Stimulated activated CD8-positive, alpha-beta memory T cell treated with anti-CD3 and anti-CD28 coated beads, Interleukin-12 subunit alpha, Interleukin-12 subunit beta, amount 100 ng/mL, for 24 hours (primary cell): Measurements from ENCODE around the gene ZNF532.
"Not testable (repeated sequence)": the region's sequence is repeated elsewhere in the genome, so short reads cannot be mapped to it uniquely, and the experiment has no call there.

ENCODE experiments used
- DNase-seq: peaks from one replicate; pipeline ENCODE4 v3.0.0-alpha.2; 2020; ENCODE audit errors: extremely low read depth

The ZNF532 gene

DNA sequence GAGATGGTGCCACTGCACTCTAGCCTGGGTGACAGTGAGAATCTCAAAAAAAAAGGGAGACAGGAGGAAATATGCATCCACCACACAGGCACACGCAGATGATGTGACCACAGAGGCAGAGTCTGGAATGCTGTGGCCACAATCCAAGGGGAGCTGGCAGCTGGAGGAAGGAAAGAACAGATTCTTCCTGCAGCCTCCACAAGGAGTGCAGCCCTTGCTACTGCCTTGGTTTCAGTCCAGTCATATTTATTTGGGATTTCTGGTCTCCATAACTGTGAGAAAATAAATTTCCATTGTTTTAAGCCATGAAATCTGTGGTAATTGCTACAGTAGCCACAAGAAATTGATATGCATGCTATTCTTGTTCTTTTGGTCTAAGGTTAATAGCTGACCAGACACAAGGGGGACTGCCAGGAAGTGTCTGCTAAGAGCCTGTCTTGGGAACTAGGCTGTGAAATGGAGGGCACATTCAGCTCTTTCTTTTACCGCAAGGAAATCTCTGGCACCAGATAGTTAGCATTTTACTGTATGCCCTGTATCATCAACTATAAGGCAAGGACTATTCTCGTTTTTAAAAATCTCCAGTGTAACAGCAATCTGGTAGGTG, 141.9 kb downstream of the ZNF532 start:
- DNase-seq: no peak

DNA sequence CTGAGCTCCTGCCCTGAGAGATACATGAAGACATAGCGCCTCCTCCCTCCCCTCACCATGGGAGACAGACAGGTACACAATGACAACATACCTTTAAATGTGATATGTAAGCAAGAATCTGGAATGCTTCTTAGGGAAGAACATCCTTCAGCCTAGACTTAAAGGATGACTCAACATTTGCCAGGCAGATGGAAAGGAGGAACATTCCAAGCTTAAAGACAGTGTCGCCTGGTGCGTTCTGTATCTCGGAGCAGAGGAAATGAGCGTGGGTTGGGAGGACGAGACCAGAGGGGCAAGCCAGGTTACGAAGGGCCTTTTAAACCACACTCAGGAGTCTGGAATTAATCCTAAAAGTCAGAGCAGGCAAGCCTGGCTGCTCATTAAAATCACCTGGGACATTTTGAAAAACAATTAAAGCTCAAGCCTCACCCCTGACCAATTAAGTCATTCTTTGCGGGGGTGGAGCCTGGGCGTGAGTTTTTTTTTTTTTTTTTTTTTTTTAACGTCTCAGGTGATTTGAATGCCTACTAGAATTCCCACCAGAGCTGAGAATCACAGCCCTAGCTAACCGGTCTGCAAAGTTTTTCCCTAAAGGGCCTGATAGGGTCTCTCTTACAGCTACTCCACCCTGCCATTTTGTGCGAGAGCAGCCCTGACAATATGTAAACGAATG, 143.8 kb downstream of the ZNF532 start:
- no peak for DNase-seq

GRCh38 chr18:59009846-59010245, 145.2 kb downstream of the ZNF532 start:
- DNase-seq: no peak

DNA sequence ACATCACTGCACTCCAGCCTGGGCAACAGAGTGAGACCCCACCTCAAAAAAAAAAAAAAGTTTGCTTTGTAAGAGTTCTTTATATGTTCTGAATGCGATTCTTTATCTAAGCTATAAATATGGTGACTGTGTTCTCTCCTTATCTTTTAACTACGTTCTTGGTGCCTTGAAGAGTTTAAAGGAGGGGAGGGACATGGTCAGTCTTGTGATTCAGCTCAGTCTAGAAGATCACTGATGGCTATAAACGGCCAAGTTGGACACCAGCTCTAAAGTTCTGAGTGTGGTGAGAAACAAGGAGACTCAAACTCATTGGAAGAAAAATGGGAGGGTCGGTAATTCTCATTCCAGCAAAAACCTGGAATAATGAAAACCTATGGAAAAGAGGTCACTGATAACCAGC, 146.6 kb downstream of the ZNF532 start:
- no peak for DNase-seq

- DNase-seq: no peak
Observed at GRCh38 chr18:59011786-59012185, 147.1 kb downstream of the ZNF532 start.

DNA sequence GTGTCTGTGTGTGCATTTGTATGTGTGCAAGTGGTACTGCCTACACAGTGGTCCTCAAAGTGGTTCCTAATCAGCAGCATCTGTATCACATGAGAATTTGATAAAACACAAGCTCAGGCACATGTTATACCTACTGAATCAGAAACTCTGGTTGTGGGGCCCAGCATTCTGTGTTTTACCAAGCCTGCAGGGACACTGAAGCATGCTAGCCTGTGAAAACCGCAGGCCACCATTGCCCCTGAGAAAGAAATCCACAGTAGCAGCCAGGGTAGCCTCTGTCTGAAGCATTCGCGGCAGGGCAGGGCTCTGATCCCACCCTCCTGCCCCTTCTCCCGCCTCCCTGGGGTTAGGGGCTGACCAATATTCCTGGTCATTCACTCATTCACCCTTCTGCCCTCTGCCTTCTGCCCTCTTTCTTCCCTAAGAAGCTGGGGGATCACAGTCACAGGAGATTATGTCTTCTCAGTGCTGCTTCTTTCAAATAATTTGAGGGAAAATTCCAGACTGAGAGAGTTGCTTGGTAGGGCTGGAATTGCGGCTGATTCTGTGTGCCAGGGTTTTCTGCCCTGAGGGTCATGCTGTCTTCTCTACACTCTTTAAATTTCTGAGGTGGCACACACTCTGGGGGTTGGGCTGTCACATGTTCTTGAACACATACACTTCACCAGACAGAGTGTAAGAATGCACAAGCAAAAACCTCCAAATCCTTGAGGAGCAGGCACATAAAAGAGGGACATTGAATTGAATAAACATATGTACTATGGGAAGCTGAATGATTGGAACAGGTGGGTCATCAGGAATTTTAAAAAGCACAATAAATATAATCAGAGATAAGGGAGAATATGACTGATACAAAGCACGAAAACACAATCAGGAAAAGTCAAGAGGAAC, 148.4 kb downstream of the ZNF532 start:
- DNase-seq: no peak

DNA sequence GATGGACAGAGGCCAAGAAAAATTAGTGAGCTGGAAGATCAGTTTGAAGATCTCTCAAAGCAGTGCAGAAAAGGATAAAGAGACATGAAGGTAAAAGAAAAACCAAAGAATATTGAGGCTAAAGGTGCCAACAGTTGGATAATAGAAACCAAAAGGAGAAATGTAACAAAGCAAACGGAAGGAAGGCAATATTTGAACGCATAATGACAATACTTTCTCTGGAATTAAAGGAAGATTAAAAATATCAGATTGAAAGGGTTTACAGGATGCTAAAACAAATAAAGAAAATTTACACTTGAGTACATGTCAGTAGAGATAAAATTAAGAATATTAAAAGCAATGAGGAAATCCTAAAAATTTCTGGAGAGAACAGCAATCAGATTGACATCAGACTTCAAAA, 149.1 kb downstream of the ZNF532 start:
- no peak for DNase-seq

DNA sequence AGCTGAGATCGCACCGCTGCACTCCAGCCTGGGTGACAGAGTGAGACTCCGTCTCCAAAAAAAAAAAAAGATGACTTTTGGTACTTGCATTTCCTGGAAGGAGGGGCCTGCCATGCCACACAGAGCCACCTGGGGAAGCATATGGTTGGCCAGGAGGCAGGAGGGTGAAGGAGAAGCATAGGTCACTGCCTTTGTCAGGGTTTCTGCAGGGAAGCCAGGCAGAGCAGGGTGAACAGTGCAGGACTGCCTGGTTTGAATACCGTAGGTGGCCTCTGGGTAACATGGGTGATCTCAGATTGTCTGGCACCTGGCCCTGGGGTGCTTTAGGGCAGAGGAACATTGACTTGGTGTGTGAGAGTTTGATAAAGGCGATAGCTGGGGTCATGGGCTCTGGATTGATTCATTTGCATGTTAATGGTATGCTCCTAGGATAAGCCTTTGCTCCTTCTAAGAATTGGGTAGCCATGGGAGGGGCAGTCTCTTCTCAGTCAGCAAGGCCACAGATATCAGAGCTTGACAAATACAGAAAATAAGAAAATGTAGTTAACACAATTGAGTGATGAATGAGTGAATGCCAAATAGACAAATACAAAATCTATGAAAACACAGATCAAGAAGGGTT, 151.0 kb downstream of the ZNF532 start:
- DNase-seq: no peak

DNA sequence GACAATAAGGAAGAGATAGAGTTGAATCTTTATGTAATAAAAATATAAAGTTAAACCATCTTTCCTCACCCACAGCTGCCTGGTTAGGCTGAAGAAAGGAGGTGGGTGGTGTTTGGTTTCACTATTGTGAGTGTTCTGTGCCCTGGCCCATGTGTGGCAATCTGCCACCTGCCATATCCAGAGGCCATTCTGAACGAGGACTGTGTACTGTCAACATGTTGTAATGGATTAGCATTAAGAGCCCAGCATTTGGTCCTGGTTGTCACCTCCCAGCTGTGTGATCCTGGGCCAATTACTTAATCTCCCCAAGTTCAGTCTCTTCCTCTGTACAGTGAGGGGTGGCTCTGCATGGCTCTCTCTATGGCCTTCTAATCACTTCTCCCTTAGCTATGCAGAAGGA, 156.8 kb downstream of the ZNF532 start:
- no peak for DNase-seq

- no peak for DNase-seq
Observed at GRCh38 chr18:59022167-59022945, 157.7 kb downstream of the ZNF532 start.

DNA sequence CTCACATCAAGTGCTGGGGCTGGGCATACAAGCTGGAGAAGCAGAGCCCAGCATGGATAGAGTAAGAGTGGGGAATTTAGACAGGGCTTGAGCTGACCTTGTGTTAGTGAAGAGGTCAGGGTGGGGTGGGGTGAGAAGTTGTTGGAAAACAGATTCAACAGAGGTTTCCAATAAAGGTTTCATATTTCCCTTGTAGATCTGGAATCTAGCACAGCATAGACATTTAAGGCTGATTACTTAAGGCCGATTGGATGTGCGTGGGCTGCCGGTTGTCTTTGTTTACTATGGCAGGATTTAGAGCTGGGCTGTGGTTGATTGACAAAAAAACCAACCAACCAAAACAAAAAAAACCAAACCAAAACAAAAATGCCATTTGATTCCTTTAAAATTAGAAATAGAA, 160.2 kb downstream of the ZNF532 start:
- no peak for DNase-seq

GRCh38 chr18:59025532-59025931, 160.9 kb downstream of the ZNF532 start:
- DNase-seq: not testable (repeated sequence)

GRCh38 chr18:59026364-59026763, 161.7 kb downstream of the ZNF532 start:
- DNase-seq: no peak

DNA sequence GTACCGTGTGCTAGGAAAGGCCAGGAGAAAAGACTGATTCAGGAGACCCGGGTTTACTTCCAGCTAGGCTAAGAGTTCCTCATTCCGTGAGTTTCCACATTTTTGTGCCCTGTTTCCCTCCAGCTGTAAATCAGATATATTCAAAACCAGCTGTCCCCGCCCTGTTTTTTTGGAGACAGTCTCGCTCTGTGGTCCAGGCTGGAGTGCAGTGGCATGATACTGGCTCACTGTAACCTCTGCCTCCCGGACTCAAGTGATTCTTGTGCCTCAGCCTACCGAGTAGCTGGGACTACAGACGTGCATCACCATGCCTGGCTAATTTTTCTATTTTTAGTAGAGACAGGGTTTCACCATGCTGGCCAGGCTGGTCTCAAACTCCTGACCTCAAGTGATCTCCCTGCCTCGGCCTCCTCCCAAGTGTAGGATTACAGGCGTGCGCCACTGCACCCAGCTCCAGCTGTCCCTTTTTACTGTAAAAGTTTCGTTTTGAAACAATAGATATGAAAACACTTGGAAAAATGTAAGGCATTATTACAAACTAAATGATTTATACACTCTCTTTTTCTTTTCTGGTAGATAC, 162.2 kb downstream of the ZNF532 start:
- DNase-seq: no peak

- DNase-seq: no peak
Observed at GRCh38 chr18:59029663-59030429, 165.2 kb downstream of the ZNF532 start.

- no peak for DNase-seq
Observed at GRCh38 chr18:59032308-59032707, 167.6 kb downstream of the ZNF532 start.

GRCh38 chr18:59033359-59033758, 168.7 kb downstream of the ZNF532 start:
- no peak for DNase-seq

DNA sequence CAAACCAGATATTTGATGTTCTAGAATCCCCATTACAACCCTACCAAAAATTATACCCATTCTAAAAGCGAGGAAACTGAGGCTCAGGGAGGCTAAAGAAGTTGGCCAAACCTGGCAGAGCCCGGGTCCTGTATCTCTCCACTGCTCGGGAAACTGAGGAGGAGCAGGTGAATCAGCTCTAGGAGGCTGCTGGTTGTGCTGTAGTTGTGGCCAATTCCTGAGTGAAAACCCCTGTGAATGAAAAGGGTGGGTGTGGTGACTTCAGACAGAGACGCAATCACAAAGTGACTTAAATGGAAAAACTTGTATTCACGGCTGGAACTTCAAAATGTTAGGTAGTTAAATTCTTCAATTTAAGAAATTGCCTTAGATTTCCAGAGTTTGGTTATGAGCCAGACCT, 169.3 kb downstream of the ZNF532 start:
- no peak for DNase-seq

- no peak for DNase-seq
Observed at GRCh38 chr18:59035591-59035990, 170.9 kb downstream of the ZNF532 start.
